Activated CD4-positive, alpha-beta T cell treated with anti-CD3 and anti-CD28 coated beads for 36 hours (primary cell): Measurements from ENCODE around the gene EIF2S1. TPM values are rescaled to one million over a fixed set of nuclear protein-coding genes. Genes with fewer than 3 reads are reported as not detected.

Experiments used
- total RNA-seq, 2 experiments: library from RNA; stranded (reverse); gene quantifications; one replicate each; pipeline ENCODE4 v1.2.3, GENCODE V29; 2021

EIF2S1 gene
- total RNA-seq, 2 experiments from 2014 or later = 212 to 233 TPM

Other genes with a start within 250 kb of the EIF2S1 start
- gene GARIN2, start 170.9 kb upstream of the EIF2S1 start, total RNA-seq = not detected
- 1 to 10 TPM; 5.9 to 6.6 TPM for gene PALS1, start 118.9 kb upstream of the EIF2S1 start, total RNA-seq
- 10 to 100 TPM; 23.3 to 26.7 TPM for gene ATP6V1D, start 524 bp upstream of the EIF2S1 start, total RNA-seq
- gene PLEK2, start 51.8 kb downstream of the EIF2S1 start, total RNA-seq = 1 to 10 TPM; 2.9 to 5.1 TPM
- 1 to 10 TPM; 1.3 to 1.5 TPM for gene TMEM229B, start 128.4 kb downstream of the EIF2S1 start, total RNA-seq
- gene PLEKHH1, start 173.0 kb downstream of the EIF2S1 start, total RNA-seq = 1 to 10 TPM; 4.1 to 5.7 TPM
- 10 to 100 TPM; 14.9 to 21.4 TPM for gene PIGH, start 239.9 kb downstream of the EIF2S1 start, total RNA-seq